ENCODE data around the gene RSPRY1. TPM values are rescaled to one million over a fixed set of nuclear protein-coding genes. Genes with fewer than 3 reads are reported as not detected.

The RSPRY1 gene
- total RNA-seq, 6 experiments from 2014 or later: 18.0 to 26.1 (median 22.9) TPM

GRCh38 chr16:57140931-57141668 lies 45.0 kb upstream of the RSPRY1 start:
- intact Hi-C loops (cut with DNase I): no loop called here
- peak in 1 of 3 donors; percentile 37 for DNase-seq
- no peaks in the 10 kb centered on the region for H3K4me1 ChIP-seq
- no peaks in the 10 kb centered on the region for H3K9me3 ChIP-seq
- no peaks in the 10 kb centered on the region for H3K36me3 ChIP-seq
- TF ChIP-seq CTCF (IDR thresholded peaks at IDR 0.05) (no peak), POLR2A (IDR thresholded peaks at IDR 0.05) (no peak)
- ATAC-seq: no peak
- H3K4me3 ChIP-seq: no peak overlapping the region
- H3K27me3 ChIP-seq: no peaks in the 10 kb centered on the region
- 83% methylated on average over 1 of the region's 7 CpGs for WGBS (ENCODE audit: insufficient coverage, low coverage, low lambda C conversion rate, missing lambda C conversion rate)
- no peak overlapping the region for H3K27ac ChIP-seq

GRCh38 chr16:57141822-57142631 lies 44.1 kb upstream of the RSPRY1 start:
- 78% methylated on average over 15 of the region's 16 CpGs for WGBS (ENCODE audit: insufficient coverage, low coverage, low lambda C conversion rate, missing lambda C conversion rate)
- no peak overlapping the region for H3K27ac ChIP-seq
- H3K36me3 ChIP-seq: no peaks in the 10 kb centered on the region
- H3K4me3 ChIP-seq: no peak overlapping the region
- no peaks in the 10 kb centered on the region for H3K27me3 ChIP-seq
- ATAC-seq (no peak), DNase-seq (no peak)
- TF ChIP-seq CTCF (IDR thresholded peaks at IDR 0.05) (no peak), POLR2A (IDR thresholded peaks at IDR 0.05) (no peak)
- no peaks in the 10 kb centered on the region for H3K9me3 ChIP-seq
- intact Hi-C loops (cut with DNase I): no loop called here
- H3K4me1 ChIP-seq: no peaks in the 10 kb centered on the region

DNA sequence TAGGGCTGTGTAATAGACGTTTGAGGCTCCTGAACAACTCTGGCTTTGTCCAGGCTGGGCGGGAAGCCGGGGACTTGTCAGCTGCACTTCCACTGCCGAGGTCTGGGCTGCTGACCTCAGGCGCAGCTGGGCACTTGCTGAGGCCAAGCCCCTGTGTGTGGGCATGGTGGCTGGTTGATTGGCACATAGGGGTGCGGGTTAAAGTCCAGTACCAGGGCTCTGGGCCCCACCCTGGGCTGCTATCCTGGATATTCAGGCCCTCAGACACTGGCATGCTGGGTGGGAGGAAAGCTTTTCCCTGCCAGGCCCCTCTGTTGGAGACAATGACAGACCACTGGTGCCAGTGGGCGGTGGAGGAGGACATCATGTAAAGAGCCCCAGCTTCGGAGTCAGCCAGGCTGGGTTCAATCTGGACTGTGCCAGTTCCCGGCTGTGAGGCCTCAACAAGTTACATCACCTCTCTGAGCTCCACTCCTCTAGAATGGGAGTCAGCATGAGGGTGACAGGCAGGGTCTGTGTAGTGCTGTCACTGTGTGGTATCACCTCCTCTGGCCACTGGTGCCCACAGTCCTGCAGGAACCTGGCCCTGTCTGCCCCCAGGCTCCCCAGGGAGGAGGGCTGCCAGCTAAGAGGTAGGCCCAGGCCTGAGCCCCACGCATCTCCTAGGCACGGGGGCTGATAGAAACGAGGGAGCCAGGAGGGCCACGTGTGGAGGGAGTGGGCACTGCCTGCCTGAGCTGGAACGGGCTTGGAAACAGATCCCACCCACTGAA lies 42.8 kb upstream of the RSPRY1 start:
- no peak for ATAC-seq
- TF ChIP-seq POLR2A (IDR thresholded peaks at IDR 0.05): no peak
- no peak for TF ChIP-seq CTCF (IDR thresholded peaks at IDR 0.05)
- Histone ChIP-seq H3K4me3 (no peak overlapping the region), H3K27me3 (no peaks in the 10 kb centered on the region), H3K4me1 (no peaks in the 10 kb centered on the region), H3K27ac (no peak overlapping the region), H3K9me3 (no peaks in the 10 kb centered on the region), H3K36me3 (no peaks in the 10 kb centered on the region)
- DNase-seq: peak in 1 of 3 donors; percentile 46
- WGBS (ENCODE audit: insufficient coverage, low coverage, low lambda C conversion rate, missing lambda C conversion rate): no CpG with 5 or more reads among the region's 14 CpGs
- intact Hi-C loops (cut with DNase I): no loop called here

DNA sequence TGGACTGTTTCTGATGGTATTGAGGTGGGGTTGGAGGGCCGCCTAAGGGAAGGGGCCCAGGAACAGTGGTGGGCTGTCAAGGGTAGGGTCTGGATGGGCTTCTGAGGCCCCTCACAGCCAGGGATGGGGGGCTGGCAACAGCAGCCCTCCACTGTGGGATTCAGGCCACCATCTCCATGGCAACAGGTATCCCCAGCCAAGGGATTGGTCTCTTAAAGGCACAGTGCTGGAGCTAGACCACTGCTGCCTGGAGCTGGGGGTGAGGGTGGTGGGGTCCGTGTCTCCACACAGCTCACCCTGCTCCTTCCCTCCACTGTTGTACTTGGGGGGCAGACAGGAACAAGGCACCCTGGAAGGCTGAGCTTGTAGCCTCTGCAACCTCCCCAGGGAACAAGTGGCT lies 42.1 kb upstream of the RSPRY1 start:
- intact Hi-C loops (cut with DNase I): no loop called here
- no peak overlapping the region for H3K4me3 ChIP-seq
- no peak for ATAC-seq
- no peaks in the 10 kb centered on the region for H3K4me1 ChIP-seq
- no peaks in the 10 kb centered on the region for H3K27me3 ChIP-seq
- no peak overlapping the region for H3K27ac ChIP-seq
- no peaks in the 10 kb centered on the region for H3K9me3 ChIP-seq
- DNase-seq: no peak
- no peak for TF ChIP-seq POLR2A (IDR thresholded peaks at IDR 0.05)
- TF ChIP-seq CTCF (IDR thresholded peaks at IDR 0.05): no peak
- H3K36me3 ChIP-seq: no peaks in the 10 kb centered on the region
- WGBS (ENCODE audit: insufficient coverage, low coverage, low lambda C conversion rate, missing lambda C conversion rate): 80% methylated on average over 1 of the region's 2 CpGs

Data from right lobe of liver (tissue), 6 donors.